RWPE1 (cell line): ENCODE measurements around the gene COL4A6.

ENCODE experiments used
- CTCF ChIA-PET: fragments of 350-600 bp; sonication (Branson Sonifier 250); formaldehyde crosslinking; extraction: SDS; loops from one replicate; lab custom pipeline; 2021; lab: Yijun Ruan, JAX
- POLR2A ChIA-PET: fragments of 400-600 bp; formaldehyde crosslinking; extraction: SDS; loops from one replicate; lab custom pipeline; 2020; ENCODE audit warnings: antibody characterized with exemption; ENCODE audit not compliant: low non-redundant PET; lab: Yijun Ruan, JAX
- DNase-seq: peaks from one replicate; pipeline ENCODE4 v3.0.0; 2012; ENCODE audit warnings: low spot score
- H3K27ac ChIP-seq: fragments of 450-650 bp; 2 replicates; pipeline ENCODE4 v1.5.1; 2017
- CTCF ChIP-seq: fragments of 450-650 bp; conservative IDR thresholded peaks from 2 replicates; pipeline ENCODE4 v1.5.1; 2017; ENCODE audit warnings: low read depth, mild to moderate bottlenecking

COL4A6 gene

GRCh38 chrX:108246304-108246954 lies 191.8 kb downstream of the COL4A6 start:
- H3K27ac ChIP-seq: no peak overlapping the region
- ChIA-PET POLR2A (interaction anchor here (0.7 kb wide), 1 partner anchor 247 kb away, joined by 3 read pairs; no protein-coding TSS in a partner anchor), CTCF (interaction anchor here (0.5 kb wide), 1 partner anchor 69 kb away, joined by 3 read pairs; no protein-coding TSS in a partner anchor)
- no peak for TF ChIP-seq CTCF
- DNase-seq: no peak

DNA sequence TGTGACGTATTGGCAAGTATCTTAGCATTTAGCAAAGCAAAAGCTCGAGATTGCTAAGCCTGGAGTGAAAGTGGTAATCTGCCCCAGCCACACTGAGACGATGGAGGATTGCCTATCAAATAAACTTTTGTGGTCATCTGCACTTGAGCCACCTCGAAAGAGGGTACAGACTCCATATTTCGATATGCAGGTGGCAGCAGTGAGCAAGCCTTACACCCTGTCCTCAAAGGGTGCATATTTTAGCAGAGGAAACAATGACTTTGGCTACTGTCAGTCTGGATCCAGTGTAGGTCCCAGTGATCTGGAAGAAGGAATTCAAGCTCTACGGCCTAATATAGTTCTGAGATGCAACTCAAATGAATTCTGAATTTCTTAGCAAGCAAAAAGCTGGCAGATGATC lies 192.8 kb downstream of the COL4A6 start:
- ChIA-PET POLR2A (no interaction called here), CTCF (interaction anchor here (1.0 kb wide), 1 partner anchor 46 kb away, joined by 3 read pairs; no protein-coding TSS in a partner anchor)
- no peak overlapping the region for H3K27ac ChIP-seq
- no peak for TF ChIP-seq CTCF
- DNase-seq: no peak

GRCh38 chrX:108235986-108236385 lies 202.2 kb downstream of the COL4A6 start:
- no peak for DNase-seq
- H3K27ac ChIP-seq: no peak overlapping the region
- CTCF ChIA-PET: no interaction called here
- no peak for TF ChIP-seq CTCF
- POLR2A ChIA-PET: no interaction called here

GRCh38 chrX:108230574-108230973 lies 207.6 kb downstream of the COL4A6 start:
- TF ChIP-seq CTCF: no peak
- POLR2A ChIA-PET: no interaction called here
- DNase-seq: no peak
- no peak overlapping the region for H3K27ac ChIP-seq
- CTCF ChIA-PET: interaction anchor here (0.6 kb wide), 1 partner anchor 437 kb away, joined by 3 read pairs; no protein-coding TSS in a partner anchor

- peak overlapping the region; percentile 73 for H3K27ac ChIP-seq
- DNase-seq: peak; percentile 26
- peak; percentile 60 for TF ChIP-seq CTCF
- CTCF ChIA-PET: interaction anchor here (0.5 to 1.3 kb wide), 11 partner anchors 11 to 1140 kb away, joined by 3 to 5 read pairs (median 3); no protein-coding TSS in a partner anchor
- POLR2A ChIA-PET: no interaction called here
These were observed 213.2 kb downstream of the COL4A6 start for GRCh38 chrX:108224727-108225621.

DNA sequence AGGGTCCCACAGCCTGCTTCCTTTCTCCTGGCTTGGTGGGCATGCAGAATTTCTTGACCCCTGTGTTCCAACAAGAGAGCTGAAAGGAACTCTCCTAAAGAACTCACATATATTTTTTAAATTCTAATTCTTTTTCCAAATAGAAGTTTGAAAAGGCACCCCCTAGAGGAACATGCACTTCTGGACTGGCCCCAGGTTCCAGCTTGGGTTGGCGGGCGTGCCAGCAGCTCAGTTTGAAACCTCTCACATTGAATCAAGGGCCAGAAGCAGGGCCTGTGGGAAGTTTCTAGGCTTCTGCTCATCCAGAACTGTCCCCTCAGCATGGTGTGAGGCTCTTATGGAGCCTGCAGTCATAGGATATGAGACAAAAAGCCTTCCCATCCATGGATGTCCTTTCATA lies 214.0 kb downstream of the COL4A6 start:
- ChIA-PET POLR2A (no interaction called here), CTCF (interaction anchor here (0.6 to 1.3 kb wide), 8 partner anchors 10 to 1141 kb away, joined by 3 to 5 read pairs (median 4); no protein-coding TSS in a partner anchor)
- DNase-seq: no peak
- no peak overlapping the region for H3K27ac ChIP-seq
- TF ChIP-seq CTCF: no peak
